Hepatocyte (in vitro differentiated cells): Measurements from ENCODE around the gene CHD1. TPM values are rescaled to one million over a fixed set of nuclear protein-coding genes. Genes with fewer than 3 reads are reported as not detected.

Source experiments
- DNase-seq: peaks from one replicate; pipeline ENCODE4 v3.0.0-alpha.2; 2016; ENCODE audit warnings: low spot score
- H2AFZ ChIP-seq: fragments of 200-600 bp; sonication (generic); 2 replicates; pipeline ENCODE4 v1.6.0; 2016; ENCODE audit warnings: antibody characterized with exemption, mild to moderate bottlenecking
- H3K27ac ChIP-seq: fragments of 200-600 bp; sonication (generic); 2 replicates; pipeline ENCODE4 v1.5.1; 2016; ENCODE audit warnings: mild to moderate bottlenecking
- H3K27me3 ChIP-seq: fragments of 200-600 bp; sonication (generic); 2 replicates; pipeline ENCODE4 v1.6.1; 2016
- H3K36me3 ChIP-seq: fragments of 200-600 bp; sonication (generic); replicated peaks from 2 replicates; pipeline ENCODE4 v1.5.1; 2016; ENCODE audit warnings: low read depth; ENCODE audit not compliant: insufficient read depth
- H3K4me1 ChIP-seq: fragments of 200-600 bp; sonication (generic); 2 replicates; pipeline ENCODE4 v1.5.1; 2016; ENCODE audit warnings: mild to moderate bottlenecking, moderate library complexity; ENCODE audit not compliant: insufficient read depth
- H3K4me2 ChIP-seq: fragments of 200-600 bp; sonication (generic); 2 replicates; pipeline ENCODE4 v1.6.0; 2016
- H3K4me3 ChIP-seq: fragments of 200-600 bp; sonication (generic); 2 replicates; pipeline ENCODE4 v1.5.1; 2016; ENCODE audit warnings: mild to moderate bottlenecking
- H3K79me2 ChIP-seq: fragments of 200-600 bp; sonication (generic); 2 replicates; pipeline ENCODE4 v1.6.0; 2017; ENCODE audit warnings: mild to moderate bottlenecking
- H3K9me2 ChIP-seq: fragments of 200-600 bp; sonication (generic); replicated peaks from 2 replicates; pipeline ENCODE4 v1.6.0; 2017; ENCODE audit warnings: mild to moderate bottlenecking; ENCODE audit not compliant: insufficient read depth
- H3K9me3 ChIP-seq: fragments of 200-600 bp; sonication (generic); 2 replicates; pipeline ENCODE4 v1.5.1; 2016; ENCODE audit warnings: low read depth, mild to moderate bottlenecking
- H4K20me1 ChIP-seq: fragments of 200-600 bp; sonication (generic); 2 replicates; pipeline ENCODE4 v1.6.0; 2016; ENCODE audit warnings: mild to moderate bottlenecking; ENCODE audit not compliant: insufficient read depth, poor library complexity, severe bottlenecking
- EZH2 ChIP-seq: fragments of 200-600 bp; sonication (generic); IDR thresholded peaks from 2 replicates; pipeline ENCODE4 v1.6.1; 2016; ENCODE audit warnings: antibody characterized with exemption, mild to moderate bottlenecking, borderline replicate concordance
- EZH2phosphoT487 ChIP-seq: fragments of 200-600 bp; sonication (generic); IDR thresholded peaks from one replicate; pipeline ENCODE4 v1.6.1; 2018; ENCODE audit warnings: antibody characterized with exemption, mild to moderate bottlenecking, low read depth, moderate library complexity; ENCODE audit not compliant: unreplicated experiment, severe bottlenecking
- WGBS: methylation state at CpG from one replicate; pipeline ENCODE4 v1.1.6; 2016; ENCODE audit warnings: low lambda C conversion rate; ENCODE audit errors: missing lambda C conversion rate; 5-methylcytosine and 5-hydroxymethylcytosine counted together
- polyA plus RNA-seq: library from polyadenylated mRNA; unstranded; fragments of >200 nt; fragmentation: Nextera tagmentation; extraction: Ambion mirVana; gene quantifications from 2 replicates; pipeline ENCODE4 v1.2.1, GENCODE V29; 2016
- total RNA-seq: library from RNA; depleted of rRNA; stranded (reverse); fragments of >200 nt; gene quantifications from 2 replicates; pipeline ENCODE4 v1.2.3, GENCODE V29; 2014
- TF ChIP-seq, protein P1 (sequence below): fragments of 200-600 bp; sonication (generic); IDR thresholded peaks from 2 replicates; pipeline ENCODE4 v1.5.1; 2016; ENCODE audit warnings: antibody characterized with exemption, mild to moderate bottlenecking; ENCODE audit not compliant: poor library complexity

CHD1 gene
- total and polyA plus RNA-seq, 2 experiments from 2014 or later: 14.2 to 81.4 TPM

DNA sequence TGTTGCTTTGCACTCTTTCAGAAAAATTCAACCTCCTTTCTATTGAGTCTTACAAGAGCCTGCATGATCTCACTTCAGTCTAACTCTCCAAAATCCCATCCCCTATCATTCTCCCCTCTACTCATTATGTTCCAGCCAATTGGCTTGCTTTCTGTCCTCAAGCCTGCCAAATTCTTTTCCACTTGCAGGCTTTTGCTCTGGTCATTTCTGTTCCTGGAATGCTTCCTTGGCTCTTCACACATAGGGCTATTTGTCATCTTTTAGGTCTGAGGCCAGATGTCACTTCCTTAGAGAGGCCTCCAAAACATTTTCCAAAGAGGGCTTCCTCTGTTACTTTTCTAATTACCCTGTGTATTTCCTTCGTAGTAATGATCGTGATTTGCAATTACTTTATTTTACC, 11.8 kb upstream of the CHD1 start:
- DNase-seq: no peak
- Histone ChIP-seq H2AFZ (no peak overlapping the region), H3K27ac (no peak overlapping the region), H3K36me3 (no peaks in the 10 kb centered on the region), H4K20me1 (no peaks in the 10 kb centered on the region), H3K4me2 (no peak overlapping the region), H3K9me3 (no peaks in the 10 kb centered on the region), H3K27me3 (no peaks in the 10 kb centered on the region), H3K79me2 (peaks cover 8% of the 10 kb centered on the region), H3K4me1 (peaks cover 4% of the 10 kb centered on the region), H3K4me3 (no peak overlapping the region), H3K9me2 (no peaks in the 10 kb centered on the region)
- no peak for TF ChIP-seq EZH2phosphoT487
- TF ChIP-seq, protein P1, sequence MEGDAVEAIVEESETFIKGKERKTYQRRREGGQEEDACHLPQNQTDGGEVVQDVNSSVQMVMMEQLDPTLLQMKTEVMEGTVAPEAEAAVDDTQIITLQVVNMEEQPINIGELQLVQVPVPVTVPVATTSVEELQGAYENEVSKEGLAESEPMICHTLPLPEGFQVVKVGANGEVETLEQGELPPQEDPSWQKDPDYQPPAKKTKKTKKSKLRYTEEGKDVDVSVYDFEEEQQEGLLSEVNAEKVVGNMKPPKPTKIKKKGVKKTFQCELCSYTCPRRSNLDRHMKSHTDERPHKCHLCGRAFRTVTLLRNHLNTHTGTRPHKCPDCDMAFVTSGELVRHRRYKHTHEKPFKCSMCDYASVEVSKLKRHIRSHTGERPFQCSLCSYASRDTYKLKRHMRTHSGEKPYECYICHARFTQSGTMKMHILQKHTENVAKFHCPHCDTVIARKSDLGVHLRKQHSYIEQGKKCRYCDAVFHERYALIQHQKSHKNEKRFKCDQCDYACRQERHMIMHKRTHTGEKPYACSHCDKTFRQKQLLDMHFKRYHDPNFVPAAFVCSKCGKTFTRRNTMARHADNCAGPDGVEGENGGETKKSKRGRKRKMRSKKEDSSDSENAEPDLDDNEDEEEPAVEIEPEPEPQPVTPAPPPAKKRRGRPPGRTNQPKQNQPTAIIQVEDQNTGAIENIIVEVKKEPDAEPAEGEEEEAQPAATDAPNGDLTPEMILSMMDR: no peak
- TF ChIP-seq EZH2: no peak
- WGBS: 91% methylated on average over 2 of the region's 2 CpGs

DNA sequence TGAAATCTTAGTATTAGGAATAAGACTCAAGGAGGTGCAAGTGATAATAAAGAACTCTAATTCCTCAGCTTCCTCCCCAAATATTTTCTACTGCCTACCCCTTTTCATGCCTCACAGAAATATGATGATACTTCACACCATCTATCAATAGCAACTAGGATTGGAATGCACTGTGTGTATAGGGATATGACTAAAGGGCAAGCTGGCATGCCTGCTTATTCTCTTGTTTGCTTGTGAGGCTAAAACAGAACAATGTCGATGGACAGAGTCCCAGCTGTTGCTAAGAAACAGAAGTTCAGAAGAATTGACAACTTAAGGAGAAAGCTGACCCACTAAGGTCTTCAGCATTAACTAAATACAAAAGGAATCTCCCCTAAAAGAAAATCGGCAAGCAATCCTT, 9.7 kb upstream of the CHD1 start:
- Histone ChIP-seq H4K20me1 (no peaks in the 10 kb centered on the region), H3K9me3 (no peaks in the 10 kb centered on the region), H3K27me3 (no peaks in the 10 kb centered on the region), H2AFZ (no peak overlapping the region), H3K4me2 (peak overlapping the region; percentile 37), H3K4me3 (no peak overlapping the region), H3K27ac (peak overlapping the region; percentile 7), H3K79me2 (peaks cover 10% of the 10 kb centered on the region), H3K9me2 (no peaks in the 10 kb centered on the region), H3K4me1 (peaks cover 4% of the 10 kb centered on the region), H3K36me3 (no peaks in the 10 kb centered on the region)
- DNase-seq: no peak
- TF ChIP-seq EZH2: no peak
- TF ChIP-seq, protein P1: no peak
- no peak for TF ChIP-seq EZH2phosphoT487
- WGBS: 50% methylated on average over 2 of the region's 2 CpGs

DNA sequence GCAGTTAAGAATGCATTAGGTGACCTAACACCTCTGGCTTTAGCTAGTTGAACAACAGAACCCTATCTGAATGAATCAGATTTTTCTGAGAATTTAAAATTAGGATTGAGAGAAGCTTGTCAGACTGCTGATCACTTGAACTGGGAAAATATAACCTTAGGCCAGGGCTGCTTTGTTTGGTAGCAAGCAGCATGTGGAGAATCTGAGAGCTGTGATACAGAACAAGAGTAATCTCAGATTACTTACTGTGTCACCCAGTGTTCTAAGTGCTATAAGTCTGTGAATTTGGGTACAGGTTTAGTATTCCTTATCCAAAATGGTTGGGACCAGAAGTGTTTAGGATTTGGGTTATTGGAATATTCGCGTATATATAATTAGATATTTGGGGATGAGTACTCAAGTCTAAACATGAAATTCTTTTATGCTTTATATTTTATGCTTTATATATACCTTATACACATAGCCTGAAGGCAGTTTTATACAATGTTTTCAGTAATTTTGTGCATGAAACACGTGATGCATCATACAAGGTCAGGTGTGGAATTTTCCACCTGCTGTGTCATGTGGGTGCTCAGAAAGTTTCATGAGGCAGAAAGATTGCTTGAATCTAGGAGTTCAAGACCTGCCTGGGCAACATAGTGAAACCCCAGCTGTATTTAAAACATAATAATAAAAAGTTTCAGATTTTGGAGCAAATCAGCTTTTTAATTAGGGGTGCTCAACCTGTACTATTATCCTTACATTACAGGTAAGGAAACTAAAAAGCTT, 8.3 kb upstream of the CHD1 start:
- no peaks in the 10 kb centered on the region for H3K36me3 ChIP-seq
- no peaks in the 10 kb centered on the region for H3K9me3 ChIP-seq
- TF ChIP-seq EZH2phosphoT487: no peak
- TF ChIP-seq, protein P1: no peak
- TF ChIP-seq EZH2: no peak
- H3K4me3 ChIP-seq: no peak overlapping the region
- H2AFZ ChIP-seq: no peak overlapping the region
- 90% methylated on average over 3 of the region's 3 CpGs for WGBS
- DNase-seq: no peak
- H3K4me2 ChIP-seq: no peak overlapping the region
- peaks cover 18% of the 10 kb centered on the region for H3K79me2 ChIP-seq
- peaks cover 4% of the 10 kb centered on the region for H3K4me1 ChIP-seq
- no peak overlapping the region for H3K27ac ChIP-seq
- H4K20me1 ChIP-seq: no peaks in the 10 kb centered on the region
- no peaks in the 10 kb centered on the region for H3K9me2 ChIP-seq
- no peaks in the 10 kb centered on the region for H3K27me3 ChIP-seq
